ENCODE results near the gene SOCS6.

- TF ChIP-seq ARNTL (CRISPR knock-in tag; IDR thresholded peaks at IDR 0.05; ENCODE audit: borderline replicate concordance, low read depth) (no peak), PATZ1 (CRISPR knock-in tag; IDR thresholded peaks at IDR 0.05; ENCODE audit: borderline replicate concordance) (no peak), ZFP3 (CRISPR knock-in tag; IDR thresholded peaks at IDR 0.05) (no peak), OSR1 (CRISPR knock-in tag; IDR thresholded peaks at IDR 0.05) (no peak)
Measured at GRCh38 chr18:70296781-70297180, 7.9 kb downstream of the SOCS6 start.

All from SK-N-SH treated with all-trans-retinoic acid at 6 μM for 48 hours (cell line).